H9 (cell line): ENCODE data around the gene WWC1. TPM values are rescaled to one million over a fixed set of nuclear protein-coding genes. Genes with fewer than 3 reads are reported as not detected.

ENCODE experiments used
- DNase-seq: peaks from one replicate; pipeline ENCODE4 v3.0.0-alpha.2; 2017
- H2AFZ ChIP-seq: one replicate; pipeline ENCODE4 v1.6.1; 2013; ENCODE audit warnings: mild to moderate bottlenecking, low read length, control low read depth, moderate library complexity
- H2AK5ac ChIP-seq: 2 replicates; pipeline ENCODE4 v1.6.1; 2013; ENCODE audit warnings: low read length, control low read depth, mixed read lengths; ENCODE audit not compliant: insufficient read length
- H2BK120ac ChIP-seq: one replicate; pipeline ENCODE4 v1.6.1; 2013; ENCODE audit warnings: low read depth, mild to moderate bottlenecking, low read length, control low read depth, inconsistent platforms; ENCODE audit not compliant: poor library complexity, severe bottlenecking
- H2BK12ac ChIP-seq: 2 replicates; pipeline ENCODE4 v1.6.1; 2013; ENCODE audit warnings: low read length, control low read depth, mixed read lengths, low read depth; ENCODE audit not compliant: insufficient read length
- H2BK15ac ChIP-seq: 2 replicates; pipeline ENCODE4 v1.6.1; 2013; ENCODE audit warnings: low read depth, low read length, control low read depth
- H2BK20ac ChIP-seq: one replicate; pipeline ENCODE4 v1.6.1; 2013; ENCODE audit warnings: low read depth, mild to moderate bottlenecking, low read length, control low read depth, inconsistent platforms; ENCODE audit not compliant: poor library complexity, severe bottlenecking
- H2BK5ac ChIP-seq: 2 replicates; pipeline ENCODE4 v1.6.1; 2013; ENCODE audit warnings: low read length, control low read depth, mixed read lengths; ENCODE audit not compliant: insufficient read length
- H3K14ac ChIP-seq: 2 replicates; pipeline ENCODE4 v1.6.1; 2013; ENCODE audit warnings: low read length, control low read depth; ENCODE audit not compliant: insufficient read depth
- H3K18ac ChIP-seq: 2 replicates; pipeline ENCODE4 v1.6.1; 2013; ENCODE audit warnings: low read depth, mild to moderate bottlenecking, mixed read lengths, low read length, control low read depth; ENCODE audit not compliant: insufficient read length
- H3K23ac ChIP-seq: 2 replicates; pipeline ENCODE4 v1.6.1; 2013; ENCODE audit warnings: low read length, control low read depth, mixed read lengths, low read depth; ENCODE audit not compliant: insufficient read length
- H3K23me2 ChIP-seq: 2 replicates; pipeline ENCODE4 v1.6.1; 2013; ENCODE audit warnings: low read depth, mild to moderate bottlenecking, mixed read lengths, low read length, control low read depth; ENCODE audit not compliant: insufficient read length, poor library complexity, severe bottlenecking
- H3K27ac ChIP-seq: 2 replicates; pipeline ENCODE4 v1.5.1; 2013; ENCODE audit warnings: low read length, control low read depth, mixed read lengths, low read depth; ENCODE audit not compliant: insufficient read length
- H3K27me3 ChIP-seq: 2 replicates; pipeline ENCODE4 v1.6.1; 2013; ENCODE audit warnings: low read length, control low read depth, inconsistent platforms; ENCODE audit not compliant: insufficient read depth
- H3K4ac ChIP-seq: 2 replicates; pipeline ENCODE4 v1.6.1; 2013; ENCODE audit warnings: low read depth, mild to moderate bottlenecking, control low read depth, inconsistent platforms, low read length, moderate library complexity
- H3K4me1 ChIP-seq: 2 replicates; pipeline ENCODE4 v1.6.1; 2013; ENCODE audit warnings: low read length, control low read depth, inconsistent platforms; ENCODE audit not compliant: insufficient read depth
- H3K4me2 ChIP-seq: 2 replicates; pipeline ENCODE4 v1.6.1; 2013; ENCODE audit warnings: low read length, control low read depth, mixed read lengths; ENCODE audit not compliant: insufficient read length, insufficient read depth
- H3K56ac ChIP-seq: 2 replicates; pipeline ENCODE4 v1.6.1; 2013; ENCODE audit warnings: low read depth, mild to moderate bottlenecking, mixed read lengths, low read length, control low read depth; ENCODE audit not compliant: insufficient read length
- H3K79me1 ChIP-seq: 2 replicates; pipeline ENCODE4 v1.6.1; 2013; ENCODE audit warnings: low read depth, mild to moderate bottlenecking, moderate library complexity, low read length, control low read depth, inconsistent platforms; ENCODE audit not compliant: insufficient read depth, poor library complexity, severe bottlenecking
- H3K79me2 ChIP-seq: 2 replicates; pipeline ENCODE4 v1.6.1; 2013; ENCODE audit warnings: low read length, control low read depth, inconsistent platforms; ENCODE audit not compliant: insufficient read depth
- H3K9ac ChIP-seq: 2 replicates; pipeline ENCODE4 v1.6.1; 2013; ENCODE audit warnings: low read length, control low read depth, mixed read lengths; ENCODE audit not compliant: insufficient read length; ENCODE audit errors: extremely low read depth
- H3K9me3 ChIP-seq: one replicate; pipeline ENCODE4 v1.6.1; 2013; ENCODE audit warnings: low read depth, low read length, inconsistent platforms; ENCODE audit not compliant: control insufficient read depth
- H3T11ph ChIP-seq: one replicate; pipeline ENCODE4 v1.6.1; 2013; ENCODE audit warnings: mild to moderate bottlenecking, low read length, control low read depth, inconsistent platforms
- H4K20me1 ChIP-seq: one replicate; pipeline ENCODE4 v1.6.1; 2013; ENCODE audit not compliant: control insufficient read depth, insufficient read length, insufficient read depth
- H4K5ac ChIP-seq: 2 replicates; pipeline ENCODE4 v1.6.1; 2013; ENCODE audit warnings: low read depth, mild to moderate bottlenecking, mixed read lengths, low read length, control low read depth; ENCODE audit not compliant: insufficient read length
- H4K8ac ChIP-seq: replicated peaks from 2 replicates; pipeline ENCODE4 v1.6.1; 2013; ENCODE audit warnings: low read length, control low read depth, mixed read lengths, low read depth; ENCODE audit not compliant: insufficient read length
- H4K91ac ChIP-seq: 2 replicates; pipeline ENCODE4 v1.6.1; 2013; ENCODE audit warnings: low read depth, mild to moderate bottlenecking, moderate library complexity, mixed read lengths, low read length, control low read depth; ENCODE audit not compliant: insufficient read length
- H3K27ac Mint-ChIP-seq, 3 experiments: 2 replicates in 2 of 3; 3 replicates in 1 of 3; pipeline ENCODE4 v1.8.0; 2020 to 2021; ENCODE audit warnings: mixed read lengths in 3 of 3, mild to moderate bottlenecking in 1 of 3, moderate library complexity in 1 of 3
- H3K27me3 Mint-ChIP-seq: 2 replicates; pipeline ENCODE4 v1.8.0; 2021; ENCODE audit warnings: low read depth, mild to moderate bottlenecking, moderate library complexity, mixed read lengths
- H3K36me3 Mint-ChIP-seq, 3 experiments: 2 replicates in 2 of 3; 3 replicates in 1 of 3; pipeline ENCODE4 v1.8.0; 2020 to 2021; ENCODE audit warnings: low read depth in 3 of 3, mixed read lengths in 3 of 3; ENCODE audit not compliant: insufficient read depth in 1 of 3
- H3K4me1 Mint-ChIP-seq, 2 experiments: 2 replicates each; pipeline ENCODE4 v1.8.0; 2020; ENCODE audit warnings: mixed read lengths in 2 of 2
- H3K4me3 Mint-ChIP-seq, 2 experiments: 2 replicates in 1 of 2; 3 replicates in 1 of 2; pipeline ENCODE4 v1.8.0; 2020 to 2021; ENCODE audit warnings: mild to moderate bottlenecking in 2 of 2, mixed read lengths in 2 of 2, moderate library complexity in 1 of 2
- H3K9me3 Mint-ChIP-seq, 2 experiments: 2 replicates in 1 of 2; 3 replicates in 1 of 2; pipeline ENCODE4 v1.8.0; 2020; ENCODE audit warnings: mild to moderate bottlenecking in 2 of 2, mixed read lengths in 2 of 2, moderate library complexity in 1 of 2
- CTCF ChIP-seq: fragments of 200-600 bp; sonication (generic); conservative IDR thresholded peaks from 3 replicates; pipeline ENCODE4 v1.8.0; 2021; ENCODE audit warnings: antibody characterized with exemption, mild to moderate bottlenecking
- WGBS: extraction: QIAGEN DNeasy Blood & Tissue Kit; methylation state at CpG from one replicate; pipeline ENCODE4 v1.1.7; 2013; ENCODE audit warnings: missing lambda C conversion rate, low lambda C conversion rate, mixed read lengths; ENCODE audit not compliant: insufficient read length; ENCODE audit errors: extremely low coverage; 5-methylcytosine and 5-hydroxymethylcytosine counted together
- total RNA-seq: library from RNA; stranded (reverse); gene quantifications from 2 replicates; pipeline ENCODE4 v1.2.1, GENCODE V29; 2021

WWC1 gene
- total RNA-seq, 1 experiment from 2014 or later, result 28.2 TPM

DNA sequence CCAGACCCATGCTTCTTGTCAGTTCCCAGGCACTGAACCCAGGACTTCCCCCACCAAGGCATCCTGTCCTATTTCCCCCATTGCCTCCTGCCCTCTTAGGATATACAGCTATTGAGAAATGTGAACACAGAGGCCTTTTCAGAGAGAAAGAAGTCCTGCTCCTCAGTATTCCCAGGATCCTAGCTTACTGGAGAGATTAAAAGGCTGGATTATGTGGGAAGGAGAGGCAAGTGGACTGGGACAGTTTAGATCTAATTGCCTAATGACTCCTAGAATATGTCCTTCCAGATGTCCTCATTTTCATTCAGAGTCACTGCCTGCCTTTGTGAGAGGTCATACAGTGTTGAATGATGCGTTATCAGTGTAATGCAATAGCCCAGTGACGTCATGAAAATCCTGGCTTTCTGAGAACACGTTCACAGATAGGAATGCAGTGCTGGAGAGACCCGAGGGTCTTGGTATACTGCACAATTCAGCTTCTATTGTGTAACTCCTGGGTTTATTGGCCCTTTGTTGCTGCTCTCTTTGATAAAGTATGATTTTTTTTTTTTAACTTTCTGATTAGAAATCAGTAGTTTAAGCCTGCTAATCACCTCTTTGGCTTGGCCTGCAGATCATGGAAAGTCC, 26.2 kb downstream of the WWC1 start:
- Histone ChIP-seq H4K91ac (no peak overlapping the region), H3K14ac (no peak overlapping the region), H2BK12ac (no peak overlapping the region), H2AK5ac (no peak overlapping the region), H2BK15ac (no peak overlapping the region), H3K23ac (no peak overlapping the region), H2AFZ (no peak overlapping the region), H3K9ac (no peak overlapping the region), H3K56ac (no peak overlapping the region), H3K79me1 (no peaks in the 10 kb centered on the region), H2BK5ac (no peak overlapping the region), H3K9me3 (no peaks in the 10 kb centered on the region), H3K18ac (no peak overlapping the region), H3K27ac (no peak overlapping the region), H2BK20ac (no peak overlapping the region), H3K23me2 (no peaks in the 10 kb centered on the region), H4K20me1 (no peaks in the 10 kb centered on the region), H3K79me2 (0 out of 2 replicates have a peak, but pooled peaks cover 2% of the 10 kb centered on the region), H3K4ac (no peak overlapping the region), H3K4me2 (no peak overlapping the region), H4K5ac (no peak overlapping the region), H3K4me1 (no peaks in the 10 kb centered on the region), H3K27me3 (no peaks in the 10 kb centered on the region), H4K8ac (no peak overlapping the region), H2BK120ac (no peak overlapping the region), H3T11ph (no peak overlapping the region)
- Mint-ChIP-seq H3K4me1 (peaks cover 32 to 44% of the 10 kb centered on the region in 2 experiments), H3K27ac (peak overlapping the region in 2 of 3 experiments; percentile 68 to 70; a peak in 2 of 7 replicates), H3K27me3 (no peaks in the 10 kb centered on the region), H3K4me3 (no peak overlapping the region), H3K36me3 (no peaks in the 10 kb centered on the region; a peak in 1 of 7 replicates), H3K9me3 (no peaks in the 10 kb centered on the region)
- WGBS, result no CpG with 5 or more reads among the region's 4 CpGs
- TF ChIP-seq CTCF, result no peak
- DNase-seq, result no peak
